NCI-H526 (cell line): ENCODE measurements around the gene NTHL1.

ENCODE experiments used
- DNase-seq, 2 experiments: peaks; one replicate each; lab custom pipeline; 2025; lab: John Stamatoyannopoulos, UW

The NTHL1 gene

DNA sequence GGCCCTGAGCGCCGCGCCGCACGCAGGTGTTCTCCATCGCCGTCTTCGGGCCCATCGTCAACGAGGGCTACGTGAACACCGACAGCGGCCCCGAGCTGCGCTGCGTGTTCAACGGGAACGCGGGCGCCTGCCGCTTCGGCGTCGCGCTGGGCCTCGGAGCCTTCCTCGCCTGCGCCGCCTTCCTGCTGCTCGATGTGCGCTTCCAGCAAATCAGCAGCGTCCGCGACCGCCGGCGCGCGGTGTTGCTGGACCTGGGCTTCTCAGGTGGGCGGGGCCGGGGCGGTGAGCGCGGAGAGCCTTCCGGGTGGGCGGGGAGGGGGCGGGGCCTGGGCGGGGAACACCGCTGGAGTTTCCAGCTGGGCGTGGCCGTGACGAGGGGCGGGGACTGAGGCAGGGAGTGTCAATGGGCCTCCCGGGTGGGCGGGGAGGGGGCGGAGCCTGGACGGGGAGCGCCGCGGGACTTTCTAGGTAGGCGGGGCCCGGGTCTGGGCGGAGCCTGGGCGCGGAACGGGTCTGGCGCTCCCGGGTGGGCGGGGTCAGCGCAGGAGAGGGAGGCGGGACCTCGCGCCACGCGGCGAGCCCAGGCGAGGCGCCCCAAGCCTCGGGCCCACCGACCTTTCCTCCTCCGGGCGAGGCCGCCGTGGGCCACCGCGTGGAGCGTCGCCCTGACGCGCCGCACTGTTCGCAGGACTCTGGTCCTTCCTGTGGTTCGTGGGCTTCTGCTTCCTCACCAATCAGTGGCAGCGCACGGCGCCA lies 55.5 kb downstream of the NTHL1 start:
- DNase-seq: peak in 1 of 2 experiments; percentile 92

DNA sequence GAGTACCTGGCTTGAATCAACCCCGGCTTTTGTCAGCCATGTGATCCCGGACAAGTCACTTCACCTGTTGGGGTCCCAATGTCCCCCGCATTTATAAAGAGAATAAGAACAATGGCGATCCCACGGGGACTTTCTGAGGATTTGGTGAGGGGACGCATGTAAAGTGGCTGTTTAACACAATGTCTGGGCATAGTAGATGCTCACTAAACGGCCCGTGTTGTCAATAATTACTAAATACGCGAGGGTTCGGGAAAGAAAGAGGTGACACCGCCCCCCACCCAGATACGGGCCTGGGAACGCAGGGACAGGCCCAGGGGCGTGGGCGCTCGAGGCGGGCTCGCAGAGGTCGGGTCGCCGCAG lies 56.1 kb downstream of the NTHL1 start:
- no peak for DNase-seq

DNA sequence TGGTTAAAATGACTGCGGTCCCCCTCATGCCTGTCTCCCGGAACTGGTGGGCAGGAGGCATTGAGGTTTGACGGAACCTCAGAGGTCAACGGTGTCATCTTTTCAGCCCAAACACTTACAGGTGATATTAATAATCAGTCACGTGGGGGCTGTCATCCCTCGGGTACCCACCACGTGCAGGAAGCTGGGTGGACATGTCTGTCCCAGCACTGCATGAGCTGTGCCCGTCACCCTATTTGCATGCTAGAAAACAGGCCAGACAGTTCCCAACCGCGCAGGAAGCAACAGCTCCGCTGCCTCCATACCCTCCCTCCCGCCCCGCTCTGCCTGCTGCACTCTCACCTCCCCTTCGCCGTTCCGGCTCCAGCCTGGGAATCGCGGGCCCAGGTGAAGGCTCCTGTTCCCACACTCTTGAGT lies 56.5 kb downstream of the NTHL1 start:
- DNase-seq: peak in 1 of 2 experiments; percentile 66

DNA sequence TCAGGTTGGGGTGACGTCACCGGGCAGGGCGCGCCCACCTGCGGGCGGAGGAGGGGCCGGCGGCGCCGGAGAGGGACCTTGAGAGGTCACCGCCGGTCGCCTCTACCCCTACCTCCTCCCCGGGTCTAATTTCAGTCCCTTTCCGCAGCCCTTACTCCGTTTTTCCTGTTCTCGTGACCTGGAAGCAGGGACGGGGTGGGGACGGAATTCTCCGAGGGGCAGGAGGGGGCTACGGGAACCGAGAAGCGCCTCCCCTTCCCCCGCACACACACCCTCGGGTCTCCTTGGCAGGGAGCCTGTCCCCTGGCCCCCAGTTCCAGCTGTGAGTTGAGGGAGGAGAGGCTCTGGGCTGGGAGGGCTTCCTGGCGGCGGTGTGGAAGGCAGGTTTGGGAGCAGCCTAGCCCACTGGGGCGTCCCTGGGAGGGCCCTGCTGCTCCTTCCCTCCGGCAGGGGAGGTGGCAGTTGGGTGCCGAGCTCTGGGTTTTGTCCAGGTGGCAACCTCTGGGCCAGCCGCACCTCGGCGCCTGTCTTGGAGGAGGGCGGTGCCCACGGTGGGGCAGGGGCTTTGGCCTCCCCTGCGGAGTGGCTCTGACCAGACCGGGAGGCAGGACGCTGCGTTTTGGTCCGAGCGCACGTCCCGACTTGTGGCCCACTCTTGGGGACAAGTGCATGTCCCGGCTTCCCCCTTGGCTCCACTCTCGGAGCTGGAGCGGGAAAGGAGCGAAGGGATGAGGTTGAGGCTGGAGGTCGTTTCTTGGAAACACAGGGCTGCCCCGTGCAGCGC lies 57.1 kb downstream of the NTHL1 start:
- peak in 1 of 2 experiments; percentile 47 for DNase-seq

DNA sequence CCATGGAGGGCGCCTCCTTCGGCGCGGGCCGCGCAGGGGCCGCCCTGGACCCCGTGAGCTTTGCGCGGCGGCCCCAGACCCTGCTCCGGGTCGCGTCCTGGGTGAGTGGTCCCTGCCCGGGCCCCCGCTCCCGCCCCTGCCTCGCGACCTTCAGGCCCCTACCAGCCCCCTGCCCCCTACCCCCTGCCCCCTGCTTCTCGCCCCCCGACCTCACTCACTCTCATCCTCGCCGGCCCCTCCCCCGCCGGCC lies 57.6 kb downstream of the NTHL1 start:
- DNase-seq: no peak
